ENCODE results near the gene LYST.
A peak's percentile ranks its signal among the peaks of the same experiment; 100 is the strongest.

Gene LYST

DNA sequence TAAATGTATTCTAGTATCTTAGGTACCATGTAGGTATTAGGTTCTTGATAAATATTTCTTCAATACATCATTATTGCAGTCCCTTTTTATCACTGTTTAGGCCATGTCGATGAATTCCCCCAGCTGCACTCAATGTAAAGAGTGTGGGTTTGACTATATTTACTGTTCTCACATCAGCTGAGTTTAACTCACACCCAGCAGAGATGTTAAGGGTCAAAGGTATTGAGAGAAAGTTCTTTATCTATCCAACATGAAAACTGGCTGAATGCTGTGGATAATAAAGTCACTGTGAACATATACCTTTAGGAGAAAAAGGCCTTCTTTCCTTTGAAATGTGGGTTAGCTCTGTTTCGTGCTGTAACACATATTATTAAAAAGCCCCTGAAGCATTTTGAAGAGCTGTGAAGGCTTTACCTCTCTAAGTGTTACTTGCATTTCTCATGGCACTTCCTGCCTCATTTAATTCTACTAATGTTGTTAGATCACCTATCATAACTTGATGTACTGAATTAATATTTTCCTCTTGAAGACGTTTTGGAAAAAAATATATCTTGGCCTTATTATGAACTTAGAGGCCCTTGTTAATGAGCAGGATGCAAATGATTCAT is 19.1 kb upstream of the LYST start:
- no peak for DNase-seq (ENCODE audit: low read depth)
- no peak overlapping the region for H3K4me3 ChIP-seq (ENCODE audit: low read depth, low read length)
- TF ChIP-seq CTCF (IDR thresholded peaks at IDR 0.05; ENCODE audit: low read depth, low read length, missing control alignments) = no peak

GRCh38 chr1:235883261-235883927 is 16.7 kb upstream of the LYST start:
- peak overlapping the region; percentile 4; the same call in 1 of the 2 replicates for H3K4me3 ChIP-seq (ENCODE audit: low read depth, low read length)
- TF ChIP-seq CTCF (IDR thresholded peaks at IDR 0.05; ENCODE audit: low read depth, low read length, missing control alignments) = no peak
- no peak for DNase-seq (ENCODE audit: low read depth)

- peak overlapping the region; percentile 4; the same call in 1 of the 2 replicates for H3K4me3 ChIP-seq (ENCODE audit: low read depth, low read length)
- no peak for TF ChIP-seq CTCF (IDR thresholded peaks at IDR 0.05; ENCODE audit: low read depth, low read length, missing control alignments)
- DNase-seq (ENCODE audit: low read depth) = no peak
Observed at GRCh38 chr1:235882816-235883215, 16.1 kb upstream of the LYST start.

GRCh38 chr1:235881930-235882700 is 15.4 kb upstream of the LYST start:
- no peak for TF ChIP-seq CTCF (IDR thresholded peaks at IDR 0.05; ENCODE audit: low read depth, low read length, missing control alignments)
- DNase-seq (ENCODE audit: low read depth) = no peak
- H3K4me3 ChIP-seq (ENCODE audit: low read depth, low read length) = no peak overlapping the region

- H3K4me3 ChIP-seq (ENCODE audit: low read depth, low read length) = no peak overlapping the region
- no peak for TF ChIP-seq CTCF (IDR thresholded peaks at IDR 0.05; ENCODE audit: low read depth, low read length, missing control alignments)
- DNase-seq (ENCODE audit: low read depth) = no peak
Observed at GRCh38 chr1:235878082-235878811, 11.5 kb upstream of the LYST start.

DNA sequence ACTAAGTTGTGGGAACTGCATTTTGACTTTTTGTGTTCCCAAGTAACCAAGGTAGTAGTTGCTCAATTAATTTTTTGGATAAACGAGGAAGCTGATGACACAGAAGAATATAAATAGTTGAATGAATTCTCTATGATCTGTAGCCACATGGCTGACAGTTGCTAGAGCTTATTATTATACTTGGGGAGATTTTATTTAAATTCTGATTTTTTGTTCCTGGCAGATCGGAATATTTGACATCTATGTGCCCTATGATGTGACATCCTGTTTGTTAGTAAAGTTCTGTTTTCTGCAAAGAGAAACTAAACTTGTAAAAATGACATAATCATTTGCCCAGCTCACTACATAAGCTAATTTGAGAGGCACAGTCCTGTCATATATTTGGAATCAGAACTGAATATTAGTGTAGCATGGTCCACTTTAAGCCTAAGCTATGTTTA is 9.7 kb upstream of the LYST start:
- DNase-seq (ENCODE audit: low read depth) = no peak
- H3K4me3 ChIP-seq (ENCODE audit: low read depth, low read length) = no peak overlapping the region
- no peak for TF ChIP-seq CTCF (IDR thresholded peaks at IDR 0.05; ENCODE audit: low read depth, low read length, missing control alignments)
